Motor neuron (in vitro differentiated cells): ENCODE data around the gene IFT20. TPM values are rescaled to one million over a fixed set of nuclear protein-coding genes. Genes with fewer than 3 reads are reported as not detected.
A peak's percentile ranks its signal among the peaks of the same experiment; 100 is the strongest.

Source experiments
- ATAC-seq, 8 experiments: fragments of 200-7000 bp; cut with Tn5 transposase; replicated peaks in 6 of 8; 2 replicates each; pipeline ENCODE4 v1.8.0; 2021; ENCODE audit warnings: mild to moderate bottlenecking in 8 of 8, moderate library complexity in 8 of 8
- H3K27ac ChIP-seq, 2 donors: fragments of 250-450 bp; sonication (Bioruptor Pico); 2 replicates each; pipeline ENCODE4 v1.9.0; 2021; ENCODE audit warnings: antibody characterized with exemption in 2 of 2, mild to moderate bottlenecking in 2 of 2, moderate library complexity in 1 of 2
- H3K4me1 ChIP-seq, 2 donors: fragments of 250-450 bp; sonication (Bioruptor Pico); replicated peaks in 1 of 2; 2 replicates each; pipeline ENCODE4 v1.6.1; 2021; ENCODE audit warnings: antibody characterized with exemption in 2 of 2, mild to moderate bottlenecking in 2 of 2, moderate library complexity in 1 of 2
- H3K4me3 ChIP-seq, 5 donors: fragments of 250-450 bp; sonication (Bioruptor Pico); 2 replicates each; pipeline ENCODE4 v1.9.0; 2021; ENCODE audit warnings: antibody characterized with exemption in 5 of 5, mild to moderate bottlenecking in 5 of 5, moderate library complexity in 4 of 5
- WGBS, 10 experiments: fragments of 450-650 bp; shearing (Covaris generic); methylation state at CpG; one replicate each; pipeline ENCODE4 v1.0.0; 2022; 5-methylcytosine and 5-hydroxymethylcytosine counted together
- in situ Hi-C, 9 experiments: fragments of 400-800 bp; cut with MboI; loops; one replicate each; pipeline ENCODE4 v1.15.0; 2021; ENCODE audit warnings: low sequenced_read_pairs in 9 of 9, low pct_unique_long_range_greater_than_20kb in 2 of 9; ENCODE audit not compliant: unreplicated experiment in 9 of 9
- total RNA-seq, 8 experiments: library from RNA; unstranded; fragments of 300-600 nt; gene quantifications; 2 replicates each; pipeline versions ENCODE4 v1.2.3 to v1.2.4, GENCODE V29; 2022

The IFT20 gene
- total RNA-seq, 8 experiments from 2014 or later = 30.7 to 106 (median 64.0) TPM

DNA sequence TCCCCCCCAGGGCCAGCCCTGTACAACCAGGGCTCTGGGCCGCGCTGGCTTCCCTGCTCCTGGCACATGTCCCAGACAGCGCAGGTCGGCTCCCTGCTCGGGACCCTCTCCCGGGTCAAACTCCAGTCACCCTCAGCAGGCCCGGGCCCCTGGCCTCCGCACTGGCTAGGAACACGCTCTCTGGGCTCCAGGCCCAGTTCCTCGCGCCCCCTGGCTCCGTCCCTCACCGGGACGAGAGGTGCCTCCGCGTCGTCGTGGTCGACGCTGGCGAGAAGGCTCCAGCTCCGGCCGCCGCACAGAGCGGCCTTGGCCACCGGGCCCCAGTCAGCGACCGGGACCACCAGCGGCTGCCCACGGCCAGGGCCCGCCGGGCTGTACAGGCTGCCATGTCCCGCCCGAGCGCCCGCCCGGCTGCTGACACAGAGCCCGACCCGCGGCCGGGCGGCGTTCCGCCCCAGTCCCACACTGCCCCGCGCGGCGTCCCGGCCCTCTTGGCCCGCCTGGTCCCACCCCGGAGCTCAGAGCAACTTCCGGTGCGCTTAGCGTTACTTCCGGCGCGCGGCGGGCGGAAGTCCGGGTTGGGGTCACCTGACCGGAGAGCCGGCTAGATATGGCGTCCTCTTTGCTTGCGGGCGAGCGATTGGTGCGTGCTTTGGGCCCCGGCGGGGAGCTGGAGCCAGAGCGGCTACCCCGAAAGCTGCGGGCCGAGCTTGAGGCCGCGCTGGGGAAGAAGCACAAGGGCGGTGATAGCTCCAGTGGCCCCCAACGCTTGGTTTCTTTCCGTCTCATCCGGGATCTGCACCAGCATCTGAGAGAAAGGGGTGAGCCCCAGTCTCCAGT is 22.0 kb upstream of the IFT20 start, which contains the start of gene POLDIP2:
TSS of gene POLDIP2 (minus strand) at position 467 of the 840 bp plus-strand sequence. CDS start at position 388, 79 bp downstream.
- ATAC-seq = peak; percentile 97 to 99 (median 99)
- Histone ChIP-seq H3K27ac (peak within 1 kb of the TSS; percentile 76 to 92), H3K4me1 (peaks cover 4 to 10% of the 10 kb centered on the region in 2 donors), H3K4me3 (peak within 1 kb of the TSS; percentile 69 to 96 (median 79))
- in situ Hi-C loops = no loop called here
- 1% methylated on average over 18 of the region's 80 CpGs; no CpG with 5 or more reads in 9 of the 10 experiments for WGBS, 10 experiments

DNA sequence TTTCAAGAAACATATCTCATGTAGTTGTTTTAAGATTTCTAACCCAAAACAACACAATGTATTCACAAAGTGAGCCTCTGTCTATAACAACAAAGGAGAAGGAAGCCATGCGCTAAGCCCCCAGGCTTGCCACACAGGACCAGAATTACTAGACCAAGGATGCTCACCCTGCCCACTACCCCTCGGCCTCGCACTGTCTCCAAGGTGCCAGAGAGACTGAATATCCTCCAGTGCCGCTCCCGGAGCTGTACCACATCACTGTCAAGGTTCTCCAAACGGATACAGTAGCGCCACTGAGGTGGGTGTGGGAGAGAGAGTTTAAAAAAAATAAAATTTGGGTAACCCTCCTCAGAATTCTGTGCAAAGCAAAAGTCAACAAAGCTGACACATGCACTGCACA is 15.0 kb upstream of the IFT20 start:
- Histone ChIP-seq H3K27ac (no peak overlapping the region), H3K4me1 (no peaks in the 10 kb centered on the region), H3K4me3 (no peak overlapping the region)
- ATAC-seq = no peak
- in situ Hi-C loops = no loop called here
- 93 to 100% (median 98%) methylated on average over 1 to 7 of the region's 7 CpGs; no CpG with 5 or more reads in 3 of the 10 experiments for WGBS, 10 experiments

DNA sequence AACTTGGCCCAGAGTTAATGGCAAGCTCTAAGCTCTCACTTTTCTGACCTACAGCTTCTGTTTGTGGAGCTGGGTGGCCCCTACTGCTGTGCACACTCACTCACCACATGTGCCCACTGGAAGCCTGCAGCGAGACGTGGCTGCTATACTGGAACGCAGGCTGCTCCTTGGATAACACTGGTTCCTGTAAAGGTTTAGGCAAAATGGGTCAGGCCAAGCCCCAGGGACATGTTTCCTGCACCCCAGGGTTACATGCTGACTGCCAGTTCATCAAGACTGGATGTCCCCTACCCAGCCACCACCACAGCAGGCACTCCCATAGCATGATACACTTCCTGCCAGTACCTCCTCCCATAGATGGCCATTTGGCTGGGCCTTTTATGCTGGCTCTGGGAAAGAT is 13.7 kb upstream of the IFT20 start:
- no peaks in the 10 kb centered on the region for H3K4me1 ChIP-seq
- WGBS, 10 experiments = 93% methylated on average over 3 of the region's 3 CpGs; no CpG with 5 or more reads in 9 of the 10 experiments
- in situ Hi-C loops = no loop called here
- no peak for ATAC-seq
- no peak overlapping the region for H3K27ac ChIP-seq
- no peak overlapping the region for H3K4me3 ChIP-seq

DNA sequence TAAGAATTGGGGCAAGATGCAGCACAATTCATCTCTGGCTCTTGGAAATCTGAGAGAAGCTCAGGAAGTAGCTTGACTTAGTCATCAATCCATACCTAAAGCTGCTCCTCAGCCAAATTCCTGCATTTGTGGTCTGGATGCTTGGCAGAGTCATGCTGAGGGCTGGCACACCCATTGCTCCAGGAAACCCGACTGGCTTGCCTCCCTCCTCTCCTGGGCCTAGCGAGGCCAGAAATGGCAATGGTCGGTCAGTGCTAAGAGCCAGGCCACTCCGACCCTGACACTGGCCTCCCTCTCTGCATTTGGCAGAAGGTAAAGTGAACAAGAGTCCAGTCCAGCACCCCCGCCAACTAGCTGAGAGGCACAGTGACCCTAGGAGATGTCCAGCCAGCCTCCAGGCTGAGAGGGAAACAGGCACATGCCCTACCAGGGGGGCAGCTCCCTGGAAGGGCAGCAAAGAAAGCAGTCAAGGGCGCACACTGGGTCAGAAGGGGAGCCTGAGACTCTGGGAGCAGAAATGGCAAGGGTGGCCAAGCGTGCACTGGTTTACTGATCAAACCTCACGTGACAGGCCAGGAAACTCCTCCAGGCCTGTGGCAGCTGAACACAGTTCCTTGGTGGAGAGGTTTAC is 12.1 kb upstream of the IFT20 start:
- no peak overlapping the region for H3K27ac ChIP-seq
- no peak overlapping the region for H3K4me3 ChIP-seq
- 13 to 100% (median 68%) methylated on average over 1 to 3 of the region's 8 CpGs; no CpG with 5 or more reads in 2 of the 10 experiments for WGBS, 10 experiments
- H3K4me1 ChIP-seq = no peaks in the 10 kb centered on the region
- ATAC-seq = peak in 4 of 8 experiments; percentile 3 to 89 (median 76)
- in situ Hi-C loops = no loop called here

DNA sequence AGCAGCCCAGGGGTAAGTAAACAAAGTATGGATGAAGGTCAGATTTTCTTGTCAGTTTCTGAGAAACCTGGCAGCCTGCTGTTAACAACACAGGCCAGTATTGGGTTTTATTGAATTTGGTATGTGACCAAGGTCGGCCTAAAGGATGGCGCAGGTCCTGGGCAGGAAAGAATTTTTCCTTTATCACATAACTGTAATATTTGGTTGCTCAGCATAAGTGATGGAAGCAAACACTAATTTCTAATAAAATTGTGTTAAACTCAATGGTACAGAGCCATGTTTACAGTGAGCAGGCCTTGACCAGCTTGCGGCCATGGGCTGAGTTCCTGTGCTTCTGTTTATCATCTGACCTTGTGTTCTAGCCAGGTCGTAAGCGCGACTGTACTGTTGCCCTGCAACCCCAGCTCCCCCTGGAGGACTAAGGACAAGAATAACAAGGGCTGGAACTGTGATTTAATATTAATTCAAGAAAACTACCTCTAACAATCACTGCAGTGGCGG is 11.5 kb upstream of the IFT20 start:
- Histone ChIP-seq H3K27ac (no peak overlapping the region), H3K4me1 (no peaks in the 10 kb centered on the region), H3K4me3 (no peak overlapping the region)
- whole genome bisulfite sequencing, 10 experiments = 57 to 88% (median 80%) methylated on average over 1 to 7 of the region's 7 CpGs
- in situ Hi-C loops = no loop called here
- ATAC-seq = peak in 4 of 8 experiments; percentile 3 to 42 (median 26)

DNA sequence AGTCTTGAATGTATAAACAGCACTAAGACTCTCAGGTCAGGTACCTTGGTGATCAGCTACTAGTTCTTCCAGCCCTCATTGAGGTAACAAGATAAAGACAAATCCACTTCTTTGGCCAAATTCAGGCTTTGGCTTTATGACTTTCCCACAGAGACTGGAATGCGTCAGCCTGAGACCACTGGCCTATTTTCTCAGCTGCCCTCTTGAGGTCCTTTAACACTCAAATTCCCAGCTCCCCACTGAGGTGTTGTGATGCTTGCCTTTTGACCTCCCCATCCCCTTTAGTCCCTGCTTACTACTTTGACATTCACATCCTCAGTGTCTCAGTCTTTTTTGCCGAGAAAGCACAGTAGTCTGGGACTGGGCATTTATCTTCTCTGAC is 10.9 kb upstream of the IFT20 start:
- Histone ChIP-seq H3K27ac (no peak overlapping the region), H3K4me1 (no peaks in the 10 kb centered on the region), H3K4me3 (no peak overlapping the region)
- WGBS, 10 experiments = 40 to 100% (median 68%) methylated on average over 1 to 2 of the region's 2 CpGs; no CpG with 5 or more reads in 2 of the 10 experiments
- ATAC-seq = no peak
- in situ Hi-C loops = no loop called here

DNA sequence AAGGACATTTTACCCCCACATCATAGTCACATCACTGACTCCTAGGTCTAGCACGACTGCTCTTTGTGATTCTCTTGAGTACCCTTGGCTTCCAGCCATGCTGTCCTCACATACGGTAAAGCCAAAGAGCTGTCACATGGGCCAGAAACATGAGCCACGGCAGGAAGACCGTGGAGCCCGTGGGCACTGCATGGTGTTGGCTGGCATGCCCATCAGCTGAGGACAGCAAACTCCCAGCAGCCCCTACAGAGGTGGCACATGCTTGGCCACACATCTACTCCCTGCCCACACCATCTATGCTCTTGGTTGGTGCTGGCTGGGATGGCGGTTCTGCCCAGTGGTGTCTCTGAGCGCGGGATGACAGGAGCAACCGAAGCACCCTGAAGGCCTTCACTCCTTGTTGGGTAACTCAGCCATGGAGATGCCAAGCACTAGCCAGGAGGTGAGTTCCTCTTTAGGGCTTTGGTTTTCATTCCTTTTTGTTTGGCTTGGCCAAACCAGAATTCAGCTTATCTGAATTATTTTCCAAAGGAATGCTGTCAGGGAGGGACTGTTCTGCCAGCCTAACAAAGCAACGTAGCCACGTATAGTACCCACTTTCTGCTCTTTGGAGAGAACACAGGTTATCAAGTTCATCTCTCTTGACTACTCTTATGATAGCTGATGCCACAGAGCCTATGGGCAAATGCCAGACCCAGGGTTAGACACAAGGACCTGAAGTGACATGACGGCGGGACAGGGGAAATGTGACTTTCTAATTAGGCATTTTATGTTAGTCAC is 10.3 kb upstream of the IFT20 start:
- H3K4me3 ChIP-seq = no peak overlapping the region
- ATAC-seq = peak in 2 of 8 experiments; percentile 7
- in situ Hi-C loops = no loop called here
- no peak overlapping the region for H3K27ac ChIP-seq
- H3K4me1 ChIP-seq = no peaks in the 10 kb centered on the region
- 76 to 100% (median 92%) methylated on average over 1 to 8 of the region's 13 CpGs for WGBS, 10 experiments

DNA sequence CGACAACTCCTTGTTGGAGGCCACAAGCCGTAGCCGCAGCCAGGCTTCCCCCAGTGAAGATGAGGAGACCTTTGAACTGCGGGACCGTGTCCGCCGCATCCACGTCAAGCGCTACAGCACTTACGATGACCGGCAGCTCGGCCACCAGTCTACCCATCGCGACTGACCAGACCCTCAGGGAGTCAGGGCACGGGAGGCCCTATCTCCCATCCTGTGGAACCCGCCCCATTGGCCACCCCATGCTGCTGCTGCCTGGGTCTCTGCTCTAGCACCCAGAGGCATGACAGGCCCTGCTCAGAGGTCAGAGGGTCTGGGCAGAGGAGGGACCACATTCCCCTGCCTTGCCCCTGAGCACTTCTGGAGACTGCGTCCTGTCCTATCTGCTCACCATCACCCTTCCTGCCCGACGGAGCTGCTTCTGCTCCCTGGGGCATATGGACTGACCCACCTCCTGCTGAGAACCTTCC is 9.2 kb upstream of the IFT20 start:
- no peak overlapping the region for H3K27ac ChIP-seq
- 90 to 100% (median 98%) methylated on average over 1 to 10 of the region's 19 CpGs; no CpG with 5 or more reads in 5 of the 10 experiments for WGBS, 10 experiments
- H3K4me1 ChIP-seq = no peaks in the 10 kb centered on the region
- H3K4me3 ChIP-seq = no peak overlapping the region
- peak in 5 of 8 experiments; percentile 13 to 26 (median 18) for ATAC-seq
- in situ Hi-C loops = no loop called here

DNA sequence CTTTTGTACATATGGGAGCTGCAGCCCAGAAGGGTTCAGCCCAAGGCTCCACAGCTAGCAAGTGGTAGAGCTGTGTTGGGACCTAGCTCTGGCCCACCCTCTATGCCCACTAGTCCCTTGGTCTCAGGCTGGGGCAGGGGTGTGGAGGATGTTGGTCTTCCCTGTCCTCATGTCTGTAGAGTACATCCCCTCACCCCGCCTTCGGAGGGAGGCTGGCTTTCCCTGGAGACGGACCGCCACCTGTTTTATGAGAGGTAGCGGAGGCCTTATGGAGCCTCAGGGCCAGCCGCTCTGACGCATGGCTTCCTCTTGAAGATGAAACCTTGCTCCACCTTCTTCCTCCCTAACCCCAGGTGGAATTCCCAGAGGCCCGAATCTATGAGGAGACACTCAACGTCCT is 8.7 kb upstream of the IFT20 start:
- no peaks in the 10 kb centered on the region for H3K4me1 ChIP-seq
- WGBS, 10 experiments = 91 to 100% (median 96%) methylated on average over 4 to 5 of the region's 9 CpGs; no CpG with 5 or more reads in 6 of the 10 experiments
- in situ Hi-C loops = no loop called here
- no peak overlapping the region for H3K27ac ChIP-seq
- no peak overlapping the region for H3K4me3 ChIP-seq
- ATAC-seq = peak in 5 of 8 experiments; percentile 8 to 39 (median 31)

DNA sequence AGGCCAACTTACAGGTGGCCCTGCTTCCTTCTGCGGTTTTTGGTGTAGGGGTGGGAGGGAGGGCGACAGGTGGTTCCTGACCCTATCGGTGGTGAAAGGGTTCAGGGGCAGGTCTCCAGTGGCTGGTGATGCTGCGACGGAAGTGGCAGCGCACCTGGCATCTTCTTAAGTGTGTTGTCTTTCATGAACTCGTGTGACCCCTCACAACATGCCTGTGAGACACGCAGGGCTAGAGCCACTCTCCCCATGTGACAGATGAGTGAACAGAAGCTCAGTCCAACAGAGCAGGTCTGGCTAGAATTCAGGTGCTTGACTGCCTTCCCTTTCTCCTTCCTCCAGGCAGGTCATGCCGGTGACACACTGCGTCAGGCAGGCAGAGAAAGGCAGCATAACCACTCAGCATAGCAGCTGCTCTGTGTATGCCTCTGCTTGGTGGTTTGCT is 8.2 kb upstream of the IFT20 start:
- Histone ChIP-seq H3K4me3 (no peak overlapping the region), H3K27ac (no peak overlapping the region), H3K4me1 (no peaks in the 10 kb centered on the region)
- in situ Hi-C loops = no loop called here
- ATAC-seq = peak in 4 of 8 experiments; percentile 3 to 29 (median 18)
- WGBS, 10 experiments = 58 to 100% (median 92%) methylated on average over 1 to 4 of the region's 10 CpGs; no CpG with 5 or more reads in 5 of the 10 experiments

DNA sequence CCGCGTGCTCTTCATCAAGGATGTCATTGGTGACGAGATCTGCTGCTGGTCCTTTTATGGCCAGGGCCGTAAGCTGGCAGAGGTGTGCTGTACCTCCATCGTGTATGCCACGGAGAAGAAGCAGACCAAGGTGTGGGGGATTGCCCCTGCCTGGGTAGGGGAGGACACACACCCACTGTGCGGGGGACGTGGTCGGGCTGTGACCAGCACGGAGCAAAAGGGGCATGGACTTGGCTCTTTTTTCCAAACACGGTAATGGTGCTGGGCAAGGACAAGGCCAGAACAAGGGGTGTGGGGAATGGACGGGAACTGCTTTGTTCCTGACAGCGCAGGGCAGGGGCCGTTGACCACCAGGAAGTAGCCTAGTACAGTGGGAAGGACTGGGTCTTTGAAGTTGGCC is 7.0 kb upstream of the IFT20 start:
- WGBS, 10 experiments = 90 to 100% (median 100%) methylated on average over 2 to 7 of the region's 14 CpGs; no CpG with 5 or more reads in 5 of the 10 experiments
- no peak for ATAC-seq

DNA sequence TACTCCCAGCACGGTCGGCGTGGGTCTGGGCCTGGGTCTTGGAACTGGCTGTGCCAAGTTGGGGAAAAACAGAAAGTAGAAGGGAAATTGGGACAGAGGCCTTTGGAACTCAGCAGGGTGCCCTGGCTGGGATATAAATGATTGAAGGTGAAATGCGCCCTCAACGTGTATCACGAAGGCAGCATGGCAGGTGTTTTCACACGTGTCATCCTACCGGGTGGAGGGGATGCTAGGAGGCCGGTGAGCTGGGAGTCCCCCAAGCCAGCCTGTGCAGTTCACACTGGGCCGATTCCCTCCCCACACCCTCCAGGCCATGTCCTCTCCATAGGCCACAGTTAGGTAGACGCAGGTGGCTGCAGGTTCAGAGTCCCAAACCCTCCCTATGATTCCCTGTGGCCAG is 6.2 kb upstream of the IFT20 start:
- Histone ChIP-seq H3K27ac (no peak overlapping the region), H3K4me3 (no peak overlapping the region), H3K4me1 (peaks cover 5 to 7% of the 10 kb centered on the region in 2 donors)
- in situ Hi-C loops = no loop called here
- no peak for ATAC-seq
- 67 to 100% (median 82%) methylated on average over 1 to 4 of the region's 11 CpGs; no CpG with 5 or more reads in 3 of the 10 experiments for WGBS, 10 experiments

More for the DNA sequence above, 7.0 kb upstream of the IFT20 start:
- Histone ChIP-seq H3K4me3 (no peak overlapping the region), H3K27ac (no peak overlapping the region), H3K4me1 (no peaks in the 10 kb centered on the region)
- in situ Hi-C loops = no loop called here
